IMR-90 (cell line): ENCODE measurements around the gene CRYBG3. TPM values are rescaled to one million over a fixed set of nuclear protein-coding genes. Genes with fewer than 3 reads are reported as not detected.

Experiments used
- ATAC-seq: fragments of 200-7000 bp; cut with Tn5 transposase; 2 replicates; pipeline ENCODE4 v1.9.1; 2020; ENCODE audit warnings: low read depth, mild to moderate bottlenecking, moderate library complexity
- BruUV-seq: library from RNA; stranded (reverse); fragments of 400-500 nt; replicated peaks from 2 replicates; lab custom pipeline; 2021; lab: Mats Ljungman, UMichigan
- CTCF ChIA-PET: fragments of 300-600 bp; formaldehyde crosslinking; extraction: SDS; loops from one replicate; lab custom pipeline; 2021; ENCODE audit warnings: antibody characterized with exemption; lab: Yijun Ruan, JAX
- POLR2A ChIA-PET: fragments of 300-600 bp; sonication (Branson Sonifier 250); formaldehyde crosslinking; loops from one replicate; lab custom pipeline; 2022; ENCODE audit warnings: antibody characterized with exemption; ENCODE audit not compliant: unreplicated experiment; lab: Charles Lee
- DNase-seq: peaks from one replicate; pipeline ENCODE4 v3.0.0; 2013
- H2AFZ ChIP-seq: replicated peaks from 2 replicates; pipeline ENCODE3; 2013; ENCODE audit warnings: low read length, mild to moderate bottlenecking; ENCODE audit not compliant: poor library complexity
- H2AK5ac ChIP-seq: 2 replicates; pipeline ENCODE4 v1.6.1; 2013; ENCODE audit warnings: low read depth, low read length, inconsistent platforms
- H2AK9ac ChIP-seq: replicated peaks from 2 replicates; pipeline ENCODE3; 2013; ENCODE audit warnings: mild to moderate bottlenecking, low read depth, low read length, moderate library complexity; ENCODE audit not compliant: poor library complexity
- H2BK120ac ChIP-seq: 2 replicates; pipeline ENCODE4 v1.6.1; 2013; ENCODE audit warnings: low read depth, low read length, inconsistent platforms
- H2BK15ac ChIP-seq: 3 replicates; pipeline ENCODE4 v1.6.1; 2013; ENCODE audit warnings: low read depth, low read length, inconsistent platforms
- H2BK20ac ChIP-seq: 2 replicates; pipeline ENCODE4 v1.6.1; 2013; ENCODE audit warnings: low read depth, mild to moderate bottlenecking, inconsistent platforms, low read length, moderate library complexity
- H2BK5ac ChIP-seq: 2 replicates; pipeline ENCODE4 v1.6.1; 2013; ENCODE audit warnings: mild to moderate bottlenecking, low read depth, low read length, inconsistent platforms; ENCODE audit not compliant: poor library complexity, severe bottlenecking
- H3K14ac ChIP-seq: replicated peaks from 2 replicates; pipeline ENCODE4 v1.6.1; 2013; ENCODE audit warnings: low read depth, low read length, inconsistent platforms
- H3K18ac ChIP-seq: 2 replicates; pipeline ENCODE4 v1.6.1; 2013; ENCODE audit warnings: low read depth, low read length, control low read depth
- H3K23ac ChIP-seq: 2 replicates; pipeline ENCODE4 v1.6.1; 2013; ENCODE audit warnings: low read depth, low read length, inconsistent platforms
- H3K27ac ChIP-seq: 2 replicates; pipeline ENCODE4 v1.5.1; 2013; ENCODE audit warnings: mild to moderate bottlenecking, control low read depth, low read length; ENCODE audit not compliant: insufficient read depth
- H3K27me3 ChIP-seq: 2 replicates; pipeline ENCODE4 v1.6.1; 2013; ENCODE audit warnings: low read length; ENCODE audit not compliant: control insufficient read depth, insufficient read depth
- H3K36me3 ChIP-seq: 2 replicates; pipeline ENCODE4 v1.6.1; 2013; ENCODE audit warnings: low read length, mixed read lengths; ENCODE audit not compliant: control insufficient read depth, insufficient read depth
- H3K4ac ChIP-seq: 2 replicates; pipeline ENCODE4 v1.6.1; 2013; ENCODE audit warnings: low read depth, low read length, inconsistent platforms
- H3K4me1 ChIP-seq: 2 replicates; pipeline ENCODE4 v1.6.1; 2013; ENCODE audit warnings: low read length, mixed read lengths; ENCODE audit not compliant: control insufficient read depth, insufficient read depth
- H3K4me2 ChIP-seq: 2 replicates; pipeline ENCODE4 v1.6.1; 2013; ENCODE audit warnings: low read depth, mild to moderate bottlenecking, control low read depth, low read length, moderate library complexity
- H3K4me3 ChIP-seq: 2 replicates; pipeline ENCODE4 v1.5.1; 2013; ENCODE audit warnings: low read depth, mild to moderate bottlenecking, control low read depth, low read length, moderate library complexity; ENCODE audit not compliant: insufficient read depth
- H3K56ac ChIP-seq: 2 replicates; pipeline ENCODE4 v1.6.1; 2013; ENCODE audit warnings: low read length, inconsistent platforms; ENCODE audit not compliant: insufficient read depth; ENCODE audit errors: extremely low read depth
- H3K79me1 ChIP-seq, 2 experiments: 2 replicates each; pipeline ENCODE4 v1.6.1; 2013; ENCODE audit warnings: low read length in 2 of 2, inconsistent platforms in 1 of 2, low read depth in 1 of 2
- H3K9ac ChIP-seq: 2 replicates; pipeline ENCODE4 v1.6.1; 2013; ENCODE audit warnings: low read depth, low read length, control low read depth
- H3K9me1 ChIP-seq: 2 replicates; pipeline ENCODE4 v1.6.1; 2013; ENCODE audit warnings: low read length, inconsistent platforms; ENCODE audit not compliant: insufficient read depth
- H3K9me3 ChIP-seq: 2 replicates; pipeline ENCODE4 v1.6.1; 2013; ENCODE audit warnings: low read length; ENCODE audit not compliant: control insufficient read depth, insufficient read depth
- H4K20me1 ChIP-seq: 2 replicates; pipeline ENCODE4 v1.6.1; 2013; ENCODE audit warnings: low read length, inconsistent platforms; ENCODE audit not compliant: insufficient read depth
- H4K5ac ChIP-seq: 2 replicates; pipeline ENCODE4 v1.6.1; 2013; ENCODE audit warnings: mild to moderate bottlenecking, low read depth, low read length, control low read depth
- H4K8ac ChIP-seq, 2 experiments: 2 replicates each; pipeline ENCODE4 v1.6.1; 2013; ENCODE audit warnings: low read depth in 2 of 2, low read length in 2 of 2, control low read depth in 1 of 2, inconsistent platforms in 1 of 2
- H4K91ac ChIP-seq: 2 replicates; pipeline ENCODE4 v1.6.1; 2013; ENCODE audit warnings: low read depth, low read length, inconsistent platforms; ENCODE audit not compliant: insufficient read depth
- BHLHE40 ChIP-seq: fragments of 150-350 bp; IDR thresholded peaks from 2 replicates; pipeline ENCODE4 v1.6.1; 2016; ENCODE audit warnings: mild to moderate bottlenecking, low read depth, low read length
- CTCF ChIP-seq: conservative IDR thresholded peaks from 2 replicates; pipeline ENCODE4 v1.5.1; 2012; ENCODE audit warnings: mild to moderate bottlenecking, low read depth, low read length, improper control_type of control experiment
- ELK1 ChIP-seq: fragments of 150-350 bp; IDR thresholded peaks from 2 replicates; pipeline ENCODE4 v1.6.1; 2016; ENCODE audit warnings: low read depth, mild to moderate bottlenecking, low read length, moderate library complexity, borderline replicate concordance
- MXI1 ChIP-seq: IDR thresholded peaks from 2 replicates; pipeline ENCODE4 v1.6.1; 2012; ENCODE audit warnings: low read depth, mild to moderate bottlenecking, low read length, moderate library complexity, borderline replicate concordance
- NFE2L2 ChIP-seq: fragments of 150-350 bp; IDR thresholded peaks from 2 replicates; pipeline ENCODE4 v1.6.1; 2016; ENCODE audit warnings: low read depth, mild to moderate bottlenecking, low read length
- WGBS, 2 experiments: methylation state at CpG; one replicate each; pipeline versions ENCODE4 v1.1.5 to v1.1.7; 2013; ENCODE audit warnings: missing lambda C conversion rate in 2 of 2; ENCODE audit not compliant: insufficient read length in 1 of 2; ENCODE audit errors: extremely low coverage in 2 of 2; 5-methylcytosine and 5-hydroxymethylcytosine counted together
- dilution Hi-C: fragments of 300-500 bp; cut with HindIII; formaldehyde crosslinking; loops from one replicate; pipeline ENCODE4 v1.14.3; 2018; ENCODE audit warnings: low sequenced_read_pairs; ENCODE audit not compliant: unreplicated experiment
- in situ Hi-C: fragments of 300-500 bp; cut with MboI; formaldehyde crosslinking; loops from 3 replicates; pipeline ENCODE4 v1.14.3; 2019; ENCODE audit warnings: low sequenced_read_pairs, inconsistent platforms, mixed read lengths
- intact Hi-C: fragments of 100-400 bp; cut with micrococcal nuclease; formaldehyde crosslinking; loops from 2 replicates; pipeline ENCODE4 v1.10.0; 2022
- polyA plus RNA-seq, 3 experiments: library from polyadenylated mRNA; depleted of rRNA; stranded (reverse); fragments of >200 nt; gene quantifications; 2 replicates each; pipeline ENCODE4 v1.2.3, GENCODE V29; 2012; ENCODE audit warnings: low replicate concordance in 1 of 3
- total RNA-seq: library from RNA; depleted of rRNA; stranded (reverse); fragments of >200 nt; gene quantifications from 2 replicates; pipeline ENCODE4 v1.2.3, GENCODE V29; 2012
- TF ChIP-seq, protein P1 (sequence below): fragments of 150-350 bp; IDR thresholded peaks from 2 replicates; pipeline ENCODE4 v1.6.1; 2017; ENCODE audit warnings: mild to moderate bottlenecking, antibody characterized with exemption, low read length, low read depth

Gene CRYBG3
- total and polyA plus RNA-seq, 2 of the 4 experiments (the other 2 are of a cell fraction), result 4.9 to 26.2 TPM

- in situ Hi-C loops (no loop called here), intact Hi-C loops (loop anchor here (2.0 kb wide), 1 partner anchor 50 kb away; the partner anchor contains the start of gene CRYBG3), dilution Hi-C loops (no loop called here)
- POLR2A ChIA-PET, result no interaction called here
- no peak overlapping the region for H4K91ac ChIP-seq
- 0 out of 4 replicates have a peak, but pooled peaks cover 0 to 4% of the 10 kb centered on the region in 2 experiments for H3K79me1 ChIP-seq
- H3K9me1 ChIP-seq, result no peaks in the 10 kb centered on the region; the same call in 1 of the 2 replicates
- peaks cover 1% of the 10 kb centered on the region; the same call in 1 of the 2 replicates for H3K36me3 ChIP-seq
- peaks cover 2% of the 10 kb centered on the region; the same call in 1 of the 2 replicates for H3K4me1 ChIP-seq
- H2BK20ac ChIP-seq, result no peak overlapping the region
- H3K27ac ChIP-seq, result peak overlapping the region; percentile 15; the same call in 1 of the 2 replicates
- peaks cover 3% of the 10 kb centered on the region; the same call in 1 of the 2 replicates for H4K20me1 ChIP-seq
- H4K5ac ChIP-seq, result peak overlapping the region; percentile 29; the same call in 1 of the 2 replicates
- peak overlapping the region; percentile 3; the same call in 1 of the 3 replicates for H2BK15ac ChIP-seq
- H3K9me3 ChIP-seq, result no peaks in the 10 kb centered on the region
- H2BK5ac ChIP-seq, result peak overlapping the region; percentile 64
- H3K23ac ChIP-seq, result no peak overlapping the region
- no peaks in the 10 kb centered on the region for H3K27me3 ChIP-seq
- peak overlapping the region; percentile 19; the same call in 1 of the 2 replicates for H3K9ac ChIP-seq
- no peak overlapping the region for H2AFZ ChIP-seq
- H3K18ac ChIP-seq, result peak overlapping the region; percentile 81; the same call in 1 of the 2 replicates
- peak overlapping the region; percentile 31 for H2AK5ac ChIP-seq
- H4K8ac ChIP-seq, result peak overlapping the region in 1 of 2 experiments; percentile 18; a peak in 1 of 4 replicates
- no peak overlapping the region for H3K4me3 ChIP-seq
- BruUV-seq, result no TSS peak
- peak overlapping the region; percentile 91; the same call in 1 of the 2 replicates for H3K4me2 ChIP-seq
- ATAC-seq (no peak; the same call in 1 of the 2 replicates), DNase-seq (peak; percentile 22)
- H2AK9ac ChIP-seq, result no peak overlapping the region
- TF ChIP-seq CTCF (no peak), MXI1 (no peak), ELK1 (no peak), NFE2L2 (no peak), BHLHE40 (no peak)
- TF ChIP-seq, protein P1, sequence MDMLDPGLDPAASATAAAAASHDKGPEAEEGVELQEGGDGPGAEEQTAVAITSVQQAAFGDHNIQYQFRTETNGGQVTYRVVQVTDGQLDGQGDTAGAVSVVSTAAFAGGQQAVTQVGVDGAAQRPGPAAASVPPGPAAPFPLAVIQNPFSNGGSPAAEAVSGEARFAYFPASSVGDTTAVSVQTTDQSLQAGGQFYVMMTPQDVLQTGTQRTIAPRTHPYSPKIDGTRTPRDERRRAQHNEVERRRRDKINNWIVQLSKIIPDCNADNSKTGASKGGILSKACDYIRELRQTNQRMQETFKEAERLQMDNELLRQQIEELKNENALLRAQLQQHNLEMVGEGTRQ, result no peak
- no peak overlapping the region for H2BK120ac ChIP-seq
- H3K56ac ChIP-seq, result no peak overlapping the region
- H3K14ac ChIP-seq, result peak overlapping the region; percentile 67; the same call in 1 of the 2 replicates
- WGBS, 2 experiments, result no CpG with 5 or more reads among the region's 1 CpG
- CTCF ChIA-PET, result no interaction called here
- H3K4ac ChIP-seq, result peak overlapping the region; percentile 39; the same call in 1 of the 2 replicates
These were observed 50.8 kb downstream of the CRYBG3 start for GRCh38 chr3:97872525-97873042.
